COLO668 (cell line): ENCODE data around the gene LANCL1.
"Not testable (repeated sequence)": the region's sequence is repeated elsewhere in the genome, so short reads cannot be mapped to it uniquely, and the experiment has no call there.

Experiments used
- DNase-seq: peaks from one replicate; lab custom pipeline; 2025; ENCODE audit not compliant: unreplicated experiment; lab: John Stamatoyannopoulos, UW

Gene LANCL1

DNA sequence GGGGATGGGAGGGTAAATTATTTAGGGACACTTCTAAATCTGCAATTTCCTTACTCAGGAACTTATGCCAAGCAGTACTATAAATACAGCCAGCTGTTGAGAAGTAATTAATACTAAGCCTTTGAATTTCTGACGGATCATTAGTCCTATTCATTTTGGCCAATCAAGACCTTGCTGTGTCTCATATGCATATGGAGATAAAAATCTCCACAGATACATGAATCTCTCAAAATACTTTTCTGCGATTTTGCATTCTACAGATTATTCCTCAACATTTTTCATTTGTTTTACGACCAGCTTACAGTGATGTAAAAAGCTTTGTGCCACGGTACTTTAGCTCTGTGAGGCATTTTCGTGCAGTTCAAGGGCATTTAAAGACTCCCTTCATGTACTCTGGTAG is 16.7 kb downstream of the LANCL1 start:
- DNase-seq = no peak

DNA sequence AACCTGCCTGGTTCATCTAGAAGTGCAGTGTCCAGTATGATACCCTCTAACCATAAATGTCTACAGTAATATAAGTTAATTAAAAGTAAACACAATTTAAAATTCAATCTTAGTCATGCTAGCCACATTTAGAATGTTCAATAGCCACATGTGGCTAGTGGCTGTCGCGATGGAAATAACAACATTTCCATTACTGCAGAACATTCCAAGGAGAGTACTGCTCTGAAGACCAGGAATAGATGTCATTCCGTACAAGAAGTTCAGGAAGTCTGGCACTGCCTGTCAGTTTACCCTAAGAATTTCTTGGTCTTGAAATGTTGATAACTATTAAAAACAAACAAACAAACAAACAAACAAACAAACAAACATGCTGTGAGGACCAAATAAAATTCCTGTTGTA is 17.2 kb downstream of the LANCL1 start:
- no peak for DNase-seq

DNA sequence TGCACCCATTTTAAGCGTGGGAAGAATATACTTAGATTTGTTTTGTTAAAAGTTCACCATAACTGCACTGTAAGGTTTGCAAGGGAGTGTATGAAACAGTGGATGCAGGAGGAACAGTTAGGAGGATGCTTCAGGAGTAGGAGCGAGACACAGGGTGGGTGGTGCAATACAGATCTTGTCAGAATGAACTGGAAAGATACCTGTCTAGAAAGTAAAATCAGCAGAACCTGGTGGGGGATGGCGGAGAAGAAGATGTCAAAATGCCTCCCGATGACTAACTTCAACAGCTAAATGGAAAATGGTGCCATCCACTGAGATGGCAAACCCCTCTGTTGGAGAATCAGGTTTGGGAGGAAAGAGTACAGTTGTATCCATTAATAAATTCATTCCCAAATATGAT is 18.2 kb downstream of the LANCL1 start:
- DNase-seq = no peak

DNA sequence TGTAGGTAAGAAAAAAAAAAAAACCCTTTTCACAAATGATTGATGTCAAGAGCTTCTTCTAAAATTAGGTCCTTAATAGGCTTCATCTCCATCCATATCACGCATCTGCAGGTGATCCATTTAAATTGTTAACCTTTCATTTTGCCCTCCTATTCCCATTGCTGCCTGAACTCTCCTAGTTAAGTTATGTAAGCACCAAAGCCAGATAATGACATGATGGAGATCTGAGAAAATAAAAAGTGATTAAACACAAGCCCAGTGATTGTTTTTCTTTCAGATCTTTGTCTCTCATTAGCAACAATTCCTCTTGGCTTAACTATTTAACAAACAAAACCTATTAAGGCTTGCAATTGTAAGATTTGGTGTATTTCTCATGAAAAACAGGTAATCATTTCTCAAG is 20.0 kb downstream of the LANCL1 start:
- DNase-seq = no peak

DNA sequence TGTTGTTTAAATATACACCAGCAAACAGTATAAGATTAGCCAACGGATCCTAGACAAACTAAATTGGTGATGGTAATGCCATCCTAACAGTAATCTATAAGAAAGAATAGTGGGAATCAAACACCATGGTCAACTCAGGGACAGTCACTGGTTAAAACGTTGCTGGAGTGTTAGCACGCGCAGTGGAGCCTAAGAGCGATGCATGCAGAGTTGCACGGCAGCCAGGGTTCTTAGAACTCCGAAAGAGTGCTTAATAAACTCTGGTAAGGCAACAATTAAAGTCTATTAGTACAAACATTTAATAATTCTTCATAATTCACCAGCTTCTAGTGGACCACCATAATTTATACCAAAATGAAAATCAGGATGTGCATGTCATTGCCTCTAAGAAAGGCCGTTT is 22.2 kb downstream of the LANCL1 start:
- DNase-seq = no peak

DNA sequence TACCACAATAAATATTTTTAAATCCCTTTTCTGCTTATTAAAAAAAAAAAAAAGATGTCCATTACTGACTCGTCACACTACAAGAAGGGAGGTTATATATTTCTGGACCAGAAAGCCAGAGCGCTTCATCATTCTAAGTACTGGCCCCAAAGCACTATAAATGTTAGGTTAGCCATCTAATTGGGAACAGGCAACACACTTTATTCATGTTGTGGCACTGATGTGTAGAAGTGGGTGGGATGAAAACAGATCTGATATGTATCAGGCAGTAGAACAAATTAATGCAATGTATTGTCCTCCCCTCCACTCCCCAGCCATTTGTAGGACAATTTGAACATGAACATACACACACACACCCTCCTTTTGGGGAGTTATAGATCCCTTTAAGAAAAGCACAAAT is 24.4 kb downstream of the LANCL1 start:
- DNase-seq = no peak

DNA sequence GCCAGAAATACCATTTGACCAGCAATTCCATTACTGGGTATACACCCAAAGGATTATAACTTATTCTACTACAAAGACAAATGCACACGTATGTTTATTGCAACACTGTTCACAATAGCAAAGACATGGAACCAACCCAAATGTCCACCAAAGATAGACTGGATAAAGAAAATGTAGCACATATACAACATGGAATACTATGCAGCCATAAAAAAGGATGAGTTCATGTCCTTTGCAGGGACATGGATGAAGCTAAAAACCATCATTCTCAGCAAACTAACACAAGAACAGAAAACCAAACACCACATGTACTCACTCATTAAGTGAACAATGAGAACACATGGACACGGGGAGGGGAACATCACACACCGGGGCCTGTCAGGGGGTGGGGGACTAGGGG is 25.6 kb downstream of the LANCL1 start:
- not testable (repeated sequence) for DNase-seq

DNA sequence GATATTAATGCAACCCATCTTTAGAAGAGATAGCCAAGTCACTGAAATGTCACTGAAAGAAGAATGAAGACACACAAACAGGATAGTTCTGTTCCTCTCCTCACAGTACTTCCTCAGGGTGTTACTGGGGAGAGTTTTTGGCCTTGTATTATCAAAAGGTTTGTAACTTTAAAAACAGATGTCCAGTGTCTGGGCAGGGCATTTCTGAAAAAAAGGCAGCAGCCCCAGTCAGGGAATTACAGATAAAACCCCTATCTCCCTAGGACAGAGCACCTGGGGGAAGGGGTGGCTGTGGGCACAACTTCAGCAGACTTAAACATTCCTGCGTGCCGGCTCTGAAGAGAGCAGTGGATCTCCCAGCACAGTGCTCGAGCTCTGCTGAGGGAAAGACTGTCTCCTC is 30.8 kb downstream of the LANCL1 start:
- DNase-seq = no peak

DNA sequence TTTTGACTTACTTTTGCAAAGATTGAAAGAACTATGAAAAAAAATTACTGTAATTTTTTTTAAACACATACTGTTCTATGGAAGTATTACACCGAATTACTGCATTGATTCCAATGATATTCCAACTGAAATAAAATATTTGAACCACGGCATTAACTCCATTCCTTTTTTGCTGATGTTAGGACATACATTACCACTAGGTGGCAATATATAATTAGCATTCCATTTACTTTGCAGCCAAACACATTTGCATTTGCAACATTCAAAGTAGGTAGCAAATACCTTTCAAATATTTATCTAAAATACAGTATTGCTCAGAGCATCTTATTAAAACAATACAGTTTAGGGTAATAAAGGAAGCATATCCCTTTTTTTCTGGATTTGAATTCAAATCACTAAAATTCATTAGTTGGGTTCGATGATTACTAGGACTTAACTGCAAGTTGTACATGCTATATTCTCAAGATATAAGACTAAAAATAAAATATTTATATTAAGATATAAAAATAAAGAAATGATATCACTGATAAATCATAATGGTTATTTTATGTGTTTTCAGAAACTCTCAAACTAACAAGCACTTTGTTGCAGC is 31.3 kb downstream of the LANCL1 start:
- no peak for DNase-seq

DNA sequence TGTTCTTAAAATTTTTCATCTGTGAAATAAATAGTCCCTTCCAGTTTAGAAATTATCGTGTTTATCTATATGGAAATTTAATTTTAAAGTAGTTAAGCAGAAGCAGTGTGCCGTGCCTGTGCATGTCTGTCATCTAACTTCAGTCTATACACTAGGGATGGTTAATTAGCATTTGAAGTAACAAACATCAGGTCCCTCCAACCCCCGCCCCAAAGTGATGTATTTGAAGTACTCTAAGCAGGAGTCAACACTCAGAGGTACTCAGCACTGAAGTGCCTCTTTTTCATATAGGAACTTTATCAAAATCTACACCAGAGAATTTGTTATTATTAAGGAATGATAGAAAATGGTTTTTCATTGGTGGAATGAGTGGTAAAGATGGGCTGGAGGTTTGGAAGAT is 33.0 kb downstream of the LANCL1 start:
- no peak for DNase-seq

DNA sequence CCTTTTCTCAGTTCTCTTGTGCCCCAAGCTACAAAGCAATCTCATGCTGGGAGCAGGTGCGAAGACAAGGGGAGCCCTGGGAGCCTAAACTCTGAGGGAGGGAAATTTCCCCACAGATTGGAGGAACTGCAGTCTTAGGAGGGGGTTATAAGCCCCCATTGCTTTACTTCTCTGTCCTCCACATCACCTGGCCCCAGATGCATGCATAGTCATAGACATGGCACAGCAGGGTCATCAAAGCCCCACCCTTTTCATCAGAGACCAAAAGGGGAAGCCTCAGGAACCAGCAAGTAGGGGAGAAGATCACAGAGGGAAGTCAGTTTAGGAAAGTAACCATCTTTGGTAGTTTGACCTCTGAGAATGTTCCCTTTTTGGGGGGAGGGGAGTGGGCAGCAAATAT is 33.7 kb downstream of the LANCL1 start:
- DNase-seq = no peak

DNA sequence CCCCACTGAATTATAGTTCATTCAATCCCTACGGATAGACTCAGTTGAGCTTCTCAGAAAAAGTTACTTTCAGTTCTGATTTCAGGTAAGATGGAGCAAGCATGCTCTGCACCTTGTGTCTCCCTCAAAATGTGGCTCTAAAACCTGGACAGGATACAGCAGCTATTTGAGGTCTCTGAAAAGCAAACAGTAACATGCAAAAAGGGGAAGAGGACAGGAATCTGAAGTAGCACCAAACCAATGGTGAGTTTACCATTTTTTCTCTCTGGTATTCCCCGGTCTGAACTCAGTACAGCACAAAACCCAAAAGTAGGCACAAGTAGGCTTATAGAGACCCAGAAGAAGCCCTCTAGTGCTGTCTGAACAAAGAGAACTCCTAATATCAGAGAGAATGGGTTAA is 34.1 kb downstream of the LANCL1 start:
- DNase-seq = no peak

DNA sequence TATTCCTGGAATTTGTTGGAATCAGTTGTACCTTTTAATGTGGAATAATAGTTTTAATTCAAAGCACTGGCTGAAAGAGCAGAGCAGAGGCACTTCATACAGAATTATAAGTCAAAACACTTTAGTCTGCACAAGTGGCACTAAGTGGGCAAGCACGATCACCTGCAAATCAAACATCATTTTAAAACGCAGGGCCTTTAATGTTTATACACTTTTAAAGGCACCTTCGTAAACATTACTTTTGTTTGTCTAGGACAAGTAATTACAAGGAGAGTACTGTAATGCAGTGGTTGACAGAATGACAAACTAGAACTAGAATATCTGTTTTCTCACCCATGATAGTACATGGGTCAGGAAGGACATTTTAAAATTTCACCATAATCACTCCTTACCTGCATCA is 36.4 kb downstream of the LANCL1 start:
- DNase-seq = no peak

DNA sequence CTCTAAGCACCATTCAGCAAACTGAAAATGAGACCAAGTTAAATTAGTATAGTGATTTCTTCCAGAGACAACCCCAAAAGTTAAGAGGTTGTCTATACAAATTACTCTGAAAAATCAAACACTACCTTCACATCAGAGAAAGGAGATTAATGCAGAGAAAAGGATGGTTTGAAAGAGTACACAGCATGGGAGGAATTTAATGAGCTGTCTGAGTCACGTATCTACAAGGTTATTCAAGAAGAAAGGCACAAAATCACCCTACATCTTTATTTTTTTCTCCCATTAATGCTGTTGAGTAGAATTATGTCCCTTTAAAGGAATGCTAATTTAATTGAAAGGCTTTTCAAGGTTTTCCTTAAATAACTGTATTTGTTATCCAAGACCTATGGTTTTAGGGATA is 41.1 kb downstream of the LANCL1 start:
- DNase-seq = no peak

DNA sequence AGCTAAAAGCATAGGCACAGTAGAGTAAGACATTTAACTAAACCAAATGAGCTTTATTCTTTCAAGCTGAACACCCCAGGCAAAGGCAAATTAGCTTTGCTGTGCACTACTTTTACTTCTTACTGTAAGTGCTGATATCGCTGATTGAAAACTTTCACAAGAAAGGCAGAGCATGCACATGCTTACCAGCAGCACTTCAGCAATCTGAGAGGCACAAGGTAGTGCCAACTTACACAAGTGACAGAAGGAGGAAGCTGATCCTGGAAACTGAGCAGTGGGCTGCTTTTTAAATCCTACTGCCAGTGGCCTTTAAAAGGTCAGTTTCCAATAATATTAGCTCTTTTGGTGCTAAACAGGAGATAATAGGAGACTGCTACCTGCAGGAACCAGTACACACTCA is 43.9 kb downstream of the LANCL1 start:
- no peak for DNase-seq

DNA sequence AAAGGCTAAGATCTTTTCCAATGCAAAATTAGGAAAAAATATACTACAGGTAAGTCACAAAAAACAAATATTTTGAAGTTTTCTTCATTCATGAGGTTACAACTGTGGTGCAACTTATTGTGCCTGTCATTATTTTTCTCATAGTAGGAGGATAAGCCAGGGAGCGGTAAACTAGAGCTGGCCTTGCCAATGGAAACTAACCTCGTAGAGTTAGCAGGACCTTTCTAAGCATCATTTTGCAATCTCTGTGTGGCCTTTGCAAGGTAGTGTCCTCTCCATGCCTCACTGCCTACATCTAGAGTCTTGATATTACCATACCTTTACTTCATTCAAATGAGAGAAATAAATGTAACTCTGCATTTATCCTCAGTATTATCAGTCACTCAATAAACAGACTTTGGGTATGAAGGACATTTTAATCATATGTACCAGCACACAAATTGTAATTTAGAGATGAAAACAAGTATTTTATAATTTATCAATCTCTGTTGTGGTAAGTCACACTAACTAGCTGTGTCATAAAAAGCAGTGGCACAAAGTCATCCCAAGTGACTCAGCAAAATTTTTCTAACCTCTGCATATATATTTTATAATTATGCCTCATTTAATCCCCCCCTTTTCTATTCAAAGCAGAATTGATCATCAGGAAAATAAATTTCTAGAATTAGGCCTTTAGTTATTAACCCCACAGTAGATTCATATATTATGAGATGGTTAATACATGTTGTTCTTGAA is 47.0 kb downstream of the LANCL1 start:
- no peak for DNase-seq

DNA sequence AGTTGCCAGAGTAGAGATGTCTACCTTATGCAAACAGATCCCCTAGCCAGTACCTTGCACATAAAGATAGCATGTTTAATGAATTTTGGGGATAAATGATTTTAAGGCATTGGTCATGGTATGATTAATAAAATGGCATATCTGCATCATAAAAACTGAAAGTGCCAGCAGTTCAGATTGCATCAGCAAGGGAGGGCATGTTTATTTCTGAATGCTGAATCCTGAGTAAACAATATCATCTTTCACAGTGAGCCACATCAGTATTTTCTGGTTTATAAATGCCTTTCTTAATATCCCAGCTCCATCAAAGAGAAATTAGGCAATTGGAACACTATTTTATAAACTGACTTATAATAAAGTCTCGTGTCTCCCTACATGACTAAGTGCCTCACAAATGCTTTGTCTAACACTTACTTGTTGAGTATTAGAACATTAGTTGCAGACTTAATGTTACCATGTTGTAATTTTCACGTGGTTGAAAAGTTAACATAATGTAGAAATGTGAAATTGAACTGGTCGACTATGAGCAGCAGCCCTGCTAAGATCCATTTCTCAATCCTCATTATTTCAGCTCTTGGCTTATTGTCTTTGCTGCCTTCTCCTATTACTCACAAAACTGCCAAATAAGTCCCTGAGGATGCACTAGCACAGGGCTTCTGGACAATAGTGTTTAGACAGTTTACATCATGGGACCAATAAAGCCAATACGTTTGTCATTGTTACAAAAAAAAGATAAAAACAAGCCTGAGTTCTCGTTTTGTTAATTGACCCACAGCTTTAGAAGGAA is 48.0 kb downstream of the LANCL1 start:
- DNase-seq = no peak

DNA sequence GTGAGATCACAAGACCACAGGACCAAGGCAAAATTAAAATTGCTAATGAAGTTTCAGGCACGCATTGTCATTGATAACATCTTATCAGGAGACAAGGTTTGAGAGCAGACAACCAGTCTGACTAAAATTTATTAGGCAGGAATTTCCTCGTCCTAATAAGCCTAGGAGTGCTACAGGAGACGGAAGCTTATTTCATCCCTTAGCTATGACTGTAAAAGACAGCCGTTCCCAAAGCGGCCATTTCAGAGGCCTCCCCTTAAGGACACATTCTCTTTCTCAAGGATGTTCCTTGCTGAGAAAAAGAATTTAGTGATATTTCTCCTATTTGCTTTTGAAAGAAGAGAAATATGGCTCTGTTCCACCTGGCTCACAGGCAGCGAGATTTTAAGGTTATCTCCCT is 49.2 kb downstream of the LANCL1 start:
- DNase-seq = not testable (repeated sequence)

DNA sequence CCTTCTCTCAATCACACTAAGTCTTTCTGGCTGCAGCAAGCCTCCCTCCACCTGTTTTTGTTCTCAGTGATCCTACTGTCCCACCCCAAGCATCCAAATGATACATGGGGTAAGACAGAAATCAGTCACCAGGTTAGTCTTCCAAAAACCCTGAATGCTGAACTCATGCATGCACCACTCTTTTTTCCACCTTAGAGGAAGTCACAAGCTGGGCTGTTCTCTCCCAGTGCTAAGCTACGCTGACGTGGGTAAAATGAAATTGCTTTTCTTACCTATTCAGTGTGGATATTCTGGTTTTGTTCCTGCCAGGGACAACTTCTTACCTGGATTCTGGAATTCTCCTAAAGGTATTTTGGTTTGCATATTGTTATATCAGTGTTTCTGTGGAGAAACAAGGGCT is 54.2 kb downstream of the LANCL1 start:
- no peak for DNase-seq

DNA sequence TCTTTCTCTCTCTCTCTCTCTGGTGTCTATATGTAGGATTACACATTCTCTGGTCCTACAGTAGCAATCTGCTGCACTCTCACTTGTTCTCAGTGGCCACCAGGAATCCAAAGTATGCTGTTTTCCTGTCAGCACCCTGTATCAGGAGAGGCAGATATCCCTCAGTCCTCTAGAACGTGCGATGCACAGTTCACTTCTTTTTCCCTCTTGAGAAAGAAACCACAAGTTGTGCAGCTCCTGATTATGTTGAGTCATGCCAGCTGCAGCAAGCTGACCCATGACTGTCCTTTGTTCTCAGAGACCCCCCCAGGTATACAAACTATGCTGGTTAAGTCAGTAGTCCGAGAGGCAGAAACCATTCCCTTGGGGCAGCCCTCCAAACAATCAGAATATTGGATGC is 54.6 kb downstream of the LANCL1 start:
- DNase-seq = no peak

DNA sequence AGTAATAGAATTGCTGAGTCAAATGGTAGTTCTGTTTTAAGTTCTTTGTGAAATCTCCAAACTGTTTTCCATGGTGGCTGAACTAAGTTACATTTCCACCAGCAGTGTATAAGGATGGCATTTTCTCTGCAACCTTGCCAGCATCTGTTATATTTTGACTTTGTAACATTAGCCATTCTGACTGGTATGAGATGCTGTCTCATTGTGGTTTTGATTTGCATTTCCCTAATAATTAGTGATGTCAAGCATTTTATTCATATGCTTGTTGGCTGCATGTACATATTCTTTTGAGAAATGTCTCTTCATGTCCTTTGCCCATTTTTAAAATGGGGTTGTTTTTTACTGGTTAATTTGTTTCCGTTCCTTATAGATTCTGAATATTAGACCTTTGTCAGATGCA is 63.9 kb downstream of the LANCL1 start:
- DNase-seq = no peak

DNA sequence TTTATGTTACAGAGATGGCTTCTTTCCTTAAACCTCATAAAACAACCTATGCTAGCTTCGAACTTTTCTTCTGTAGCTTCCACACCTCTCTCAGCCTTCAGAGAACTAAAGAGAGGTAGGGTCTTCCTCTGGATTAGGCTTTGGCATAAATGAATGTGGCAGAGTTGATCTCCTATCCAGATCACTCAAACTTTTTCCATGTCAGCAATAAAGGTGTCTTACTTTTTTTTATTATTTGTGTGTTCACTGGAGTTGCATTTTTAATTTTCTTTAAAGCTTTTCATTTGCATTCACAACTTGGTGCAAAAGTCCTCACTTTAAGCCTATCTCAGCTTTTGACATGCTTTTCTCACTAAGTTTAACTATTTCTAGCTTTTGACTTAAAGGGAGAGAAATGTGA is 66.0 kb downstream of the LANCL1 start:
- DNase-seq = no peak
